Fibroblast of lung (primary cell): Measurements from ENCODE around the gene ERGIC1.

Experiments used
- EZH2 ChIP-seq: IDR thresholded peaks from 2 replicates; pipeline ENCODE4 v1.5.1; 2012; ENCODE audit warnings: low read length, control low read depth, mild to moderate bottlenecking; ENCODE audit errors: missing control alignments
- TF ChIP-seq, protein P1 (sequence below), 2 donors: IDR thresholded peaks in 1 of 2; conservative IDR thresholded peaks in 1 of 2; 1 replicate in 1 of 2; 2 replicates in 1 of 2; pipeline ENCODE4 v1.5.1; 2011 to 2012; ENCODE audit warnings: low read length in 2 of 2, control low read depth in 1 of 2, inconsistent platforms in 1 of 2, low read depth in 1 of 2, mild to moderate bottlenecking in 1 of 2

DNA sequence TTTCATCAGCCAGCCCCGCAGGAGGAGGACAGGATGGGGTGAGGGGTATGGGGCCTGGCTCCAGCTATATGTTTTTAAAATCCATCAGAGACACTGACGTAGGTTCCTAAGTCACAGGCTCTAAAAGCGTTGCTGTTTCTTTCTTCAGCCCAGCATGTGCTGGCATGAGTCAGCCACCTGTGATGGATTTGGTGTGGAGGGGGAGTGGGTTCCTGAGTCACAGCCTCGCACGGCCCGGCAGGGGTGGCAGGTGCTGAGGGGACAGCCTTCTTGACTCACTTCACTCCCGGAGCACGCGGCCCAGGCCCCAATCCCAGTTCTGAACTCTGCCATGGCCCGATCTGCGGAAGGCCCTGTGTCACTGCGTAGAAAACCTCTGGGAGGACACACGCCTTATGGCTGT lies 86.4 kb downstream of the ERGIC1 start:
- TF ChIP-seq, protein P1, sequence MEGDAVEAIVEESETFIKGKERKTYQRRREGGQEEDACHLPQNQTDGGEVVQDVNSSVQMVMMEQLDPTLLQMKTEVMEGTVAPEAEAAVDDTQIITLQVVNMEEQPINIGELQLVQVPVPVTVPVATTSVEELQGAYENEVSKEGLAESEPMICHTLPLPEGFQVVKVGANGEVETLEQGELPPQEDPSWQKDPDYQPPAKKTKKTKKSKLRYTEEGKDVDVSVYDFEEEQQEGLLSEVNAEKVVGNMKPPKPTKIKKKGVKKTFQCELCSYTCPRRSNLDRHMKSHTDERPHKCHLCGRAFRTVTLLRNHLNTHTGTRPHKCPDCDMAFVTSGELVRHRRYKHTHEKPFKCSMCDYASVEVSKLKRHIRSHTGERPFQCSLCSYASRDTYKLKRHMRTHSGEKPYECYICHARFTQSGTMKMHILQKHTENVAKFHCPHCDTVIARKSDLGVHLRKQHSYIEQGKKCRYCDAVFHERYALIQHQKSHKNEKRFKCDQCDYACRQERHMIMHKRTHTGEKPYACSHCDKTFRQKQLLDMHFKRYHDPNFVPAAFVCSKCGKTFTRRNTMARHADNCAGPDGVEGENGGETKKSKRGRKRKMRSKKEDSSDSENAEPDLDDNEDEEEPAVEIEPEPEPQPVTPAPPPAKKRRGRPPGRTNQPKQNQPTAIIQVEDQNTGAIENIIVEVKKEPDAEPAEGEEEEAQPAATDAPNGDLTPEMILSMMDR (conservative IDR thresholded peaks at IDR 0.05 in 1 of 2, IDR thresholded peaks at IDR 0.05 in 1 of 2; ENCODE audit: low read depth in 1 of 2, low read length in 2 of 2) = no peak
- no peak for TF ChIP-seq EZH2
